ENCODE measurements around the gene BMF.
A peak's percentile ranks its signal among the peaks of the same experiment; 100 is the strongest.

Gene BMF

DNA sequence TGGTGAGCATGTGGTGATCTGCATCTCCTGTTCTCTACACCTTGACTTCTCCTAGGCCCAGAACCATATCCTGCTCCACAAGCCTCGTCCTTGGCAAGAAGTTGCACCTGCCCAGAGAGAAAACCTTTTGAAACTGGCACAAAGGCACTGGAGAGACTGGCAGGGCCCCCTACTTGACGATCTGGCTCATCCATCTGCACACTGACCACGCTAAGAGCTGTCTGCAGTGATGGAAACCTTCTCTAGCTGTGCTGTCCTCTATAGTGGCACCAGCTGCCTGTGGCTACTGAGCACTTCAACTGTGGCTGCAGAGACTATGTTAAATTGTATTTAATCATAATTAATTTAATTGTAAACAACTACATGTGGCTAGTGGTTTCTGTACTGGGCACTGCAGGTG is 43.5 kb downstream of the BMF start:
- no peak for DNase-seq (ENCODE audit: low read depth)

DNA sequence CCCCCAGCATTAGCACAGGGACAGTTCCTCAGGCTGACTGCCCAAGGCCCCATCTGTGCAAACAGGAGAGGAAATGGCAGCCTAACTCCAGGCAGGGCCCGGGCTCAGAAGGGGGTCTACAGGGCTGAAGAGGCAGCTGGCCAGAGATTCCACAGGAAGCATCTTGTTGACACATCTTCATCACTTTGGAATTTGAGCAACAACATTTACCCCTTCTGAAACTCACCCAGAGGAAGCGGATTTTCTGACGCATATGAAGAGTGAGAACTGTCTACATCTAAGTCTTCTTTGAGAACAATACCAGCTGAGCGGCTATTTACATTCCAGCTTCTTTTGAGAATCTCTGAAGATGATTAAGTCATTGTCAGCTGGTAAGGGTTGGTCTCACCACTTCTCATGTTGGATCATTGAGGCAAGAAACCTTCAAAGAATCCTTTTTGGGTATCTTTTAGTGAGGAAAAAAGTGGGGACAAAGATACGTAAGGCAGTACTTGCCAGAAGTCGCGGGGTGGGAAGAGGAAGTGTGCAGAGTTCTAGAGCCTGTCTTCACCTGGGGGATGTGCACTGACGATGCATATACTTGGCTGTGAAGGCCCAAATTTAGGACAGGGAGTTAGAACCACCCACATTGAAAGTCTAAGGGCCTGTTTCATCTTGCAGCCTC is 44.3 kb downstream of the BMF start:
- DNase-seq (ENCODE audit: low read depth): peak; percentile 63

DNA sequence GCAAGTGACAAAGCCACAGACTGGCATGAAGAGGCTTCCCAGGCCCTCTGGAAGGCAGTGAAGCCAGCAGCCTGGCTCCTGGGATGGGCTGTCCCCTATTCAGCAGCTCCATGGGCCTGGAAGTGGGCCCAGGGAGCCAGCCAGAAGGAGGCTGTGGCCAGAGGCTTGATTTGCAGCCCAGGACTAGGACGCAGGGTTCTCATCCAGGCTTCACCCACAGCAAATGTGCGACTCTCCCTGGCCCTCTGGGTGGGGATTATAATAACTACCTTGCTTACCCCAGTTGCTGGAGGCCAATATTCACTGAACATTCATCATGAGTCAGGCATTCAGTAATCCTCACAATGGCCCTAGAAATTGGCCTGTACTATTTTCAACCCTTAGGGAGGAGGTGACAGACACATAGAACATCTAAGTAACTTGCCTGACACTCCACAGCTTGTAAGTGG is 45.1 kb downstream of the BMF start:
- DNase-seq (ENCODE audit: low read depth): no peak

DNA sequence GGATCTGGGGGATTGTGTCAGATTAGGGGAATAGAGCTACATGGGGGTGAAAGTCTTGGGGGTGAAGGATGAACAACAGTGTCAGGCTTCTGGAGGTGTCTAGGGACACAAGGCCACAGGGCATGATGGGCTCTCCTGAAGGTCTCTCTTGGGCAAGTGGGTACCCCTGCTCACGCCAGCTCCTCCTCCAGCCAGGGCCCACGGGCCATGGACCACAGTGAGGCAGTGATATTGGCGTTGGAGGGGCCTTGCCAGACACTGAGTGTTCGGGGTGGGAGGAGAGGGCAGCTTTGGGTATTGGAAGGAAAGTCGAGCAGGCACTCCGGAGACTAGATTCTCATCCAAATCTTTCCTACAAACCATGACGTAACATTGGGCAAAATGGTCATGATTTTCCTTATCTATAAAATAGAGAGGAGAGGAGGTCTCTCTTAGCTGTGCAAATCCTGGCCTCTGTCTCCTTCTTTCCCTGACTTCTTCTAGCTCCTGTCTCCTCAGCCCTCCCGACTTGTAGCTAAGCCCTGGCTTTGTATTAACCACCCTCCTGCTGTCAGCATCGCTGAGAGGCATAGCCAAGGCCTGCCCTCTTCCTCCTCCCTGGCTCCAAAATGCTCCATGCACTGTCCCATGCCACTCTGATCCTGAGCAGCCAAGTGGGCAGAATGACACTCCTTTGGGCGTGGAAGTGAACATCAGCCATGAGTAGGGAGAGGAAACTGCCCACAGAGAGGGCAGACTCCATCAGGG is 45.7 kb downstream of the BMF start:
- DNase-seq (ENCODE audit: low read depth): no peak

DNA sequence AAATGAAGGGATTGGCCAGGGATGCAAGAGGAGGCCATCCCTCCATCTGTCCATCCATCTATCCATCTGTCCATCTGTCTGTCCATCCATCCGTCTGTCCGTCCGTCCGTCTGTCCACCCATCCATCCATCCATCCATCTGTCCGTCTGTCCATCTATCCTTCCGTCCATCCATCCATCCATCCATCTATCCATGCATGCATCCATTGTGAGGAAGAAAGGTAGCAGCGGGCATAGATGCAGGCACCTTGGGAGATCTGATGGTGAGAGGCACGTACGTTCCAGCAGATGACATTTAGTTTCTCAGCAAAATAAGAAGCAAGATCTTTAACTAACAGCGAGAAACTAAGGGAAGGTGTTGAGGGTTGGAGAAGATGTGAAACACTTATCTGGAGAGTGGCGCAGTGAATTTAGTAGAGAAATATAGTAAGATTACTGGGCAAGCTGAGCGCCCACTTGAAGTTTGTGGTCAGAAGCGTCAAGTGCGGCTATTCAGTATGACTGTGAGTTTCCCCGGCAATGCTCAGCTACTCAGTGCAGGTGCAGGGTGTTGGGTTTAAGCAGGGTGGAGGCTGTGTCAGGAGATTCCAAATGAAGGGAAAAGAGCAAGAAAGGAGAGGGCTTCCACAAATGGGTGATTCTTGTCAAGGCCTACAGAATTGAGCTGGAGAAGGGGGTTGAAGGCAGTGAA is 47.3 kb downstream of the BMF start:
- no peak for DNase-seq (ENCODE audit: low read depth)

DNA sequence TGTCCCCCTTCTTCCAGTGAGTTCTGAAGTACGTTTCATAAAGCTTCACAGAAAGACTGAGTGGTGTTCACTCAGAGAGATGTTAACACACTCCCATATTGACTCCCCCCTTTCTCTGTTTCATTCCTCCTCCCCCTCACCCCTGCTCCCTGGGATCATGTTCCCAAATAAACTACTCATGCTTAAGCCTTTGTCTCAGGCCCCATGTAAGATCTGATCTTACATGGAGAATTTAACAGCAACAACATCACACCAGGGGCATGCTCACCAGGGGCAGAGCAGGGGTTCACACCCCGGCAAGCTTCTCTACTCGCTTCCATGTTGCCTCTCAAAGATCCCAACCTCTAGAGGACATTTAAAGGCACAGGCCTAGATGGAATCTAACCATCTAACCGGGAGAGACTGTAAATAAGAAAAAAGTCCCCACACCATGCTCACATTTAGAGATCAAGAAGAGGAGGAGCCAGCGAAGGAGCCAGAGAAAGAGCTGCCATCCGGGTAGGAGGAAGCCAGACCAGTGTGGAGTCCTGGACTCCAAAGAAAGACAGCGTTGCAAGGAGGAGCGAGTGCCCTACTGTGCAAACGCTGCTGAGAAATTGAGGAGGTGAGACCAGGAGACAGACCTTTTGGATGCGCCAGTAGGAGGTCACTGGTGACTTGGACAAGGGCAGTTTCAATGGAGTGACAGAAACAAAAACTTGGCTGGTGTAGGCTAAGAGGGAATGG is 48.3 kb downstream of the BMF start:
- DNase-seq (ENCODE audit: low read depth): no peak

DNA sequence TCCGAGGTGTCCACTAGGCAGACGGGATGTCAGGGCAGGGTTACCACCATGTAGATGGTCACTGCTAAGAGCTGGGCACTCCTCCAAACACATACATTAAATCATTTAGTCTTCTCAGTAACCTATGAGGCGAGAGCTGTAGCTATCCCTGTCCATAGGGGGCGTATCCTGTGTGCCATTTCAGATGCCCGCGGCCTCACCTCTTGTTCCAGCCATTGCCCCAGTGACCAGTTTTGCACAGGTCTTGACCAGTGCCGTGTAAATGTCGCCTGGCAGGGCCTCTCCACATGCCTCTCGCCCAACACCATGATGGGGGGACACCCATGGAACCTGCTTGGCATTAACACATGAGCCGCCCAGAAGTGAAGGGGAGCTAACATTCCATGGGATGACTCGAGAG is 48.9 kb downstream of the BMF start:
- DNase-seq (ENCODE audit: low read depth): no peak

DNA sequence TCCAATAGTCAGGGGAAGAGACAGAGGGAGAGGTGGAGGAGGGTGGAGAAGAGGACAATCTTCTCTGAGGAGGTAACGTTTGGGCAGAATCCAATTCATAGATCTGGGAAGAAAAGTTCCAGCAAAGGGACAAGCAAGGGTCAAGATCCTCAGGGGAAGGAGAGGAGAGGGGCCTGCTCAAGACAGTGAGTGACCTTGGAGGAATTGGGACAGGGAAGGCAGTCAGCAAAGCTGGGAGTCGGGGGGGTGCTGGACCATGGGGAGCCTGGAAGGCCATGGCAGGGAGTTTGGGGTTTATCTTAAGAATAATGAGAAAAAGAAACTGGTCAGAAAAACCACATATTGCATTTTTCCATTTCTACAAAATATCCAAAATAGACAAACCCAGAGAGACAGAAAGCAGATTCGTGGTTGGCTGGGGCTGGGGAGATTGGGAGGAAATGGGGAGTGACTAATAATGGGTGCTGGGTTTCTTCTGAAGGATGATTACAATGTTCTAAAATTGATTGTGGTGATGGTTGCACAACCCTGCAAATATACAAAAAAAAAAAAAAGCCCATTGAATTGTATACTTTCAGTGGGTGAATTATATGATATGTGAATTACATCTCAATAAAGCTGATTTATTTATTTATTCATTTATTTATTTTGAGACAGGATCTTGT is 50.1 kb downstream of the BMF start:
- peak; percentile 65 for DNase-seq (ENCODE audit: low read depth)

DNA sequence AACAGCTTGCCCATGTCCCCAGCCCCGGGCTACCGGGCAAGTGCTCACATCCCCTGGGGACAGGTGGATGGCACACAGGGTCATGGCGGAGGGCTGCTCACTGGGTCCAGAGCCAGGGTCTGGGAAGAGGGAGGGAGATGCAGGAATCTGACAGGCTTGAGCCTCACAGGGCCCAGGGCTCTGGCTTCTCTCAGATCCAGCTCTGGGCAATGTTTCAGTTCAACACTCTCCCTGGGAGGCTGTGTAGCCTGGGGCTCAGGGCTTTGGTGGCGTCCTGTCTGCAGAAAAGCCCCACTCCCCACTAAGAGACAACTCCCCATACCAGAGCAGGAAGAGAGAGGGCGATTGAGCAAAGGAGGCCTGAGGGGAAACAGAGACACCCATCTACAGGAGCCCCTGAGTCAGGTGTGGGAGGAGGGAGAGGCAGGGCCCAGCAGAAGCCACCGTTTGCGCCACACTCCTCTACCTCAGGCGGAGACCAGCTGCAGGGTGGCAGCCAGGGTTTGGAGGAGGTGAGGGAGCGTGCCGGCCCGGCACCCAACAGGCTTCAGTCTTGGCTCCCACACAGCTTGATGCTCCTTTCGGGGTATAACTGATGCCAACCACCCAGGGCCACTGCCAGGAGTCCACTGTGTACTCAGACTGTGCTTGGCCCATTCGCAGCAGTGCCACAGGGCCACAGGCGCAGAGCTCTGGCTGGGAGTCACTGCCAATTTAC is 52.9 kb downstream of the BMF start:
- no peak for DNase-seq (ENCODE audit: low read depth)

DNA sequence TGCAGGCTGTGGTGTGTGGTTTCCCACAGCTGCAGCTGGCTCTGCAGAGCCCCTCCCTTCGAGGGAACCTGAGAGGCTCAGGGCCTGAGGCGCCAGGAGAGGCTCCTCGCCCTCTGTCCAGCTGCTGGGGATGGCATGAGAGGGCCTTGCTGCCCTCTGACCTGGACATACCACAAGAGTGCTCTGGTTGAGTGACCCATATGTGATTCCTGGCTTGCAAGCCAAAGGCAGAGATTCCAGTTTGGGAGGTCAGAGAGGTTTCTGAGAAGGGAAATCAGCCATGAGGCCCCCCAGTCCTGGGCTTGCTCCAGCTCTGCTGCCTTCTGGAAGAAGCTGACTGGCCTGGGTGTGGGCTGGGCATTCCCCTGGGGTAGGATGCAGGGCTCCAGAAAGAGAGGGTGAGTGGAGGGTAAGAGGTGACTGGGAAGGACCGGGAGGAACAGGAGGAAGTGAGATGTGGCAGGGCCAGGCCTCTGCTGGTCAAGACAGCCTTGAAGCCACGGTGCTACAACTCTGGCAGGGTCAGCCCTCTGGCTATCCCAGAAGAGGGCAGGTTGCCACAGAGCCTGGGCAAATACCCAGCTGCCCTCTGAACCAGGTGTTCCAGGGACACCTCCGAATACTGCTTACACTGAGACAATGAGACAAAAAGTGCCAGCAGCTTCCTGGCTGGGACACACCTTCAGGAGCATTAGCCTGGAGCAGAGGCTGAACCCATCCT is 53.7 kb downstream of the BMF start:
- DNase-seq (ENCODE audit: low read depth): peak; percentile 25

DNA sequence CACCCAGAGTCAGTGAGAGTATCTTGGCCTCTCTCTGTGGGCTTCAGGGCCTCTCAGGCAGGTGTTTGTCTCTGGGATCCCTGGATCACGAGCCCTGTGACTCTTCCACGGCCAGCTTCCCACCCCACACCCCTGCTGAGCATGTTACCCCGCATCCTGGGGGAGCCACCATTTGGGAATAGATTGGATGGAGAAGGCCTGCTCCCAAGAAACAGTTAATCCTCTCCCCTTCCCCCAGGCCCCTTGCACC is 54.1 kb downstream of the BMF start:
- no peak for DNase-seq (ENCODE audit: low read depth)

DNA sequence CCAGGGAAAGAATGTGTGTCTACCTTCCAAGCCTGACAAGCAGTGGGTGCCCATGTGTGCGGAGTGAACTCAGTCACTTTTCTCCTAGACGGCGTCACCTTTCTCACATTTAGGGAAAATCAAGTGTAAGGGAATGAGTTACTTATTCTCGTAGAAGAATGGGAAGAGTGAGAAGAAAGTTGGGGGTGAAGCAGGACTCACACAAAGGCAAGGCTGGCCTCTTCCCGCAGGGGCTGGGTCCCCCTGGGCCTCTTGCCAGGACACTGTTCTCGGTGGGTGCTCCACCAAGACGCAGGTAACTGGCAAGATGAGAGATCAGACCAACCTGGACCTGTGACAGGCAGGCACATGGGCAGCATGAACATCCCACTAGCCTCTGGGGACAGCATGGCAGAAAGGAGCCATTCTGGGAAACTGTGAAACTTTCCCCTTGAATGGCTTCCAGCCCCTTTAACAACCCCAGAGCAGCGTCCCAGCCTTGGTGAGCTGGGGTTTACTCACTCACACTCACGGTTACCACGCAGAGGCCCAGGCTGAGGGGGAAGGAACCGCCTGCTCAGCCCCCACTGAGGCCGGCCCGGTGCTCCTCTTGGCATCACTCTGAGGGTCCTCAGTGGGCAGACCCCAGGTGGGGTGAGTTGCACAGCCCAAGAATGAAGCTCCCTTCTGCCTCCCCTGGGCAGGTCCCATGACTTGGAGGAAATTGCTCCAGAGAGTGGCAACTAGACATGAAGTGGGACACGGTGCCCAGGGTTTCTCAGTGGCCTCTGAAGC is 54.7 kb downstream of the BMF start:
- no peak for DNase-seq (ENCODE audit: low read depth)

DNA sequence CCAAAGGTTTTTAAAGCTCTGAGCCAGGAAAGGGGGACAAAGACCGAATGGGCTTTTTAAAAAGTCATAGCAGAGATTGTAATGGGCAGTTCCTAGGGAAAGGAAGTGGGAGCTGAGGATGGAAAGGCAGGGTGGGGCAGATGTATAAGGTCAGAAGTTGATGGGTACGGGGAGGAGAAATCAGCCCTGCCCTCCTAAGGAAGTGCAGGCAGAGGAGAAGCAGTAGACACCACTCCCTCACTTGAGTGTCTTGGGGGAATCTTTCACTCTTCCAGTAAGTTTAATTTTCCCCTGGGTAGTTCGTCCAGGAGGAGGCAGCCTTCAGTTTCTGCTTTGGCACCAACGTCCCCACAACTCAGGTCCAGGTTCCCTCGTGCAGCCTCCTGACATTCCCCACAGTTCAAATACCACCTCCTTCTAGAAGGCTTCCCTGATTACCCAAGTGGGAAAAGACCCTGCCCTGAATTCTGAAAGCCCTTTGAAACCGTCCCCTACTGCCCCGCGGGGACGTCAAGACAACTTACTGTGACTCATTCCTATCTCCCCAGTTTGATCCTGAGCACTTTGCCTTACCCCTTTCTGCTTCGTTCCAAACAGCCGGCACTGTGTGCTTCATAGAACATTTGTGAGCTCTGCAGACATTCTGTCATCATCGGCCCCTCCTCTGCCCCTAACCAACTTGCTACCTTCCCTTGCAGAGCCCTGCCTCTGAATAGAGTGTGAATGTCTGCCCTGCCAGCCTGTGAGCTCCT is 55.4 kb downstream of the BMF start:
- DNase-seq (ENCODE audit: low read depth): no peak

DNA sequence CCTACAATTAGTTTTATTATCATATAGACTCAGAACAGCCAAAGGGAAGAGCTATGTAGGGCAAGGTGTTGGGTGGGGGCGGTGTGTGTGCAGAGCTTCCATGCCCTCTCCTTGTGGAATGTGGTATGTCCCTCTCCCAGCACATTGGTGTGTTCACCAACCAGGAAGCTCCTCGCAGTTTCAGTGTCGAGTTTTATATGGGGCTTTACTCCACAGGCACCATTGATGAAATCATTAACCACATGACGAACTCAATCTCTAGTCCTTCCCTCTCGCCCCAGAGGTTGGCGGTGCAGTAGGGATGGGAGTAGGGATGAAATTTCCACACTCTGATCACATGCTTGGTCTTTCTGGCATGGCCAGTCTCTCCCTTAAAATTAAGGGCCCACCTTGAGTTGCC is 56.1 kb downstream of the BMF start:
- DNase-seq (ENCODE audit: low read depth): peak; percentile 42

DNA sequence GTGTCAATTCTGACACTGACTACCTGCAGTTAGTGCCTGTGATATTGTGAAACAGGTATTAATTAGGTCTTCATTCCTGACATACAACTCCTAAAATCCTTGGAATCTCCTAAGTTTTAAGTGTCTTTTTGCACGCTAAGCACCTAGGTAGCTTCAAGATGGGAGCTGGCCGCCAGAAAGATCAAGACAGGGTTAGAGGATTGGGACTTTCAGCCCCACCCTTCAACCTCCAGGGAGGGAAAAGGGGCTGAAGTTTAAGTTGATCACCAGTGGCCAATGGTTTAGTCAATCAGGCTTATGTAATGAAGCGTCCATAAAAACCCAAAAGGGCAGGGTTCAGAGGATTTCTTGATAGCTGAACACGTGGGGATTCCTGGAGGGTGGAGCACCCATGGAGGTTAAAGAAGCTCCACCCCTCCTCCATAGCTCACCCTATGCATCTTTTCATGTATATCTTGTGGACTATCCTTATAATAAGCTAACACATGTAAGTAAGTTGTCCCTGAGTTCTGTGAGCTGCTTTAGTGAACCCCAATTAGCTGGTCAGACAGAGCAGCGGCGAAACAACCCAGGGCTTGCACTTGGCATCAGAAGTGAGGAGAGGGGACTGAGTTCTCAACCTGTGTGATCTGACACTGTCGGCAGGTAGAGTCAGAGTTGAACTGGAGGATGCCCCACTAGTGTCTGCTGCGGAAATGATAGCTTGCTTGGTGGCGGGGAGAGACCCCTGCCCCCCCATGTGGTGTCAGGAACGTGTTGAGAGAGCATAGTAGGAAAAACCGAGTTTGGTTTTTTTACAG is 56.9 kb downstream of the BMF start:
- no peak for DNase-seq (ENCODE audit: low read depth)

DNA sequence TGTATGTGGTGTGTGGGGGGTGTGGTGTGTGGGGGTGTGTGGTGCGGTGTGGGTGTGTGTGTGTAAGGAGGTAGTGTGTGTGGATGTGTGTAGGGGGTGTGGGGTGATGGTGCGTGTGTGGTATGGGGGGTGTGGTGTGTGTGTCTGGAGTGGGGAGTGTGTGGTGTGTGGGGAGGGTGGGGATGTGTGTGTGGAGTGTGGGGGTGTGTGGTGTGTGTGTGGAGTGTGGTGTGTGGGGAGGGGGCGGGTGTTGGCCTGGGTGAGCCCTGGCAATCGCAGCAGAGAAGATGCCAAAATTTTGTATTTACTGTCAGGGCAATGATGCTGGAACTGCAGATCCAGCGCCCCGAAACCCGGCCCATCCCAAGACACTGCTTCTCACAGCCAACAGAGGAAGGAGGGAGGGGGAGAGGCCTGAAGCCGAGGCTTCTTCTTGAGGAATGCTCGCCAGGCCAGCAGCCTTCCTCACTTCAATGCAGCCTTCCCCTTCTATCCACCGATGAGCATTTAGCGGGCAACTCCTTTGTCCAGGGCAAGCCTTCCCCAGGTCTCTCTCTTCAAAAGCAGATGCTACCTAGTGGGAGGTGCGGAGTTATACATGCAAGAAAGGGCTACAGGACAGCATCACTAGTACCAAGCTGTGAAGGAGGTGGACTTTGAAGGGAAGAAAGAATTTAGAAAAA is 57.8 kb downstream of the BMF start:
- peak; percentile 39 for DNase-seq (ENCODE audit: low read depth)

DNA sequence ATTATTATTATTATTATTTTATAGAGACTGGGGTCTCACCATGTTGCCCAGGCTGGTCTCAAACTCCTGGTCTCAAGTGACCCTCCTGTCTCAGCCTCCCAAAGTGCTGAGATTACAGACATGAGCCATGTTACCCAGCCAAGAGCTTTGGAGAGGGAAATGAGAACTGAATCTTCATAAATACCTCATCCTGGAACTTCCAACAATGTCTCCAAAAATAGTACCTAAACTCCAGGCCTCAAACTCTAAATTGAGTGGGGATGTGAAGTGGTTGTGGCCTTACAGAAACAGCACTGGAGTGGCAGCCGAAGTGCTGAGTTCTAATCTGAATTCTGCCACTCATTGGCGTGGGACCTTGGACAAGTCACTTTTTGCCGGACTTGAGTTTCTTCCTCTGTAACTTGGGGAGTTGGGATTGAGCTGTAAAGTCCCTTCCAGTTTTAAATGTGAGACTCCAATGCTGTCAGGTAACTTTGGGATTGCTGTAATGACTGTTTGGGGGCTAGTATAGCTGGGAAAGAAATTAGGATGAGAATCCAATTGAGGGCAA is 59.7 kb downstream of the BMF start:
- no peak for DNase-seq (ENCODE audit: low read depth)
